Brain microvascular endothelial cell (primary cell): ENCODE data around the gene WSCD2.

Experiments
- DNase-seq: peaks from one replicate; pipeline ENCODE4 v3.0.0-alpha.2; 2020
- H3K27ac ChIP-seq: fragments of 250-450 bp; sonication (Bioruptor Pico); 2 replicates; pipeline ENCODE4 v1.5.1; 2020; ENCODE audit warnings: mild to moderate bottlenecking, moderate library complexity
- H3K27me3 ChIP-seq: fragments of 250-450 bp; sonication (Bioruptor Pico); replicated peaks from 2 replicates; pipeline ENCODE4 v1.5.1; 2020; ENCODE audit warnings: mild to moderate bottlenecking
- H3K36me3 ChIP-seq: fragments of 250-450 bp; sonication (Bioruptor Pico); replicated peaks from 2 replicates; pipeline ENCODE4 v1.5.1; 2020; ENCODE audit warnings: mild to moderate bottlenecking
- H3K4me3 ChIP-seq: 2 replicates; pipeline ENCODE4 v1.5.1; 2011; ENCODE audit warnings: low read depth, mild to moderate bottlenecking, control low read depth, low read length, moderate library complexity
- CTCF ChIP-seq: IDR thresholded peaks from 2 replicates; pipeline ENCODE4 v1.5.1; 2011; ENCODE audit warnings: low read depth, mild to moderate bottlenecking, moderate library complexity, low read length, control low read depth, inconsistent platforms; ENCODE audit errors: missing control alignments
- in situ Hi-C: cut with HindIII; loops from 2 replicates; pipeline ENCODE4 v1.10.0; 2017; ENCODE audit warnings: low sequenced_read_pairs, low pct_ligation_motif_present

The WSCD2 gene

GRCh38 chr12:108125073-108125472 is 4.0 kb upstream of the WSCD2 start:
- H3K27ac ChIP-seq: no peak overlapping the region
- peaks cover 12% of the 10 kb centered on the region for H3K27me3 ChIP-seq
- in situ Hi-C loops: no loop called here
- no peak overlapping the region for H3K4me3 ChIP-seq
- no peaks in the 10 kb centered on the region for H3K36me3 ChIP-seq
- no peak for DNase-seq
- no peak for TF ChIP-seq CTCF

GRCh38 chr12:108126212-108126611 is 2.9 kb upstream of the WSCD2 start:
- Histone ChIP-seq H3K27ac (no peak overlapping the region), H3K4me3 (no peak overlapping the region), H3K36me3 (no peaks in the 10 kb centered on the region), H3K27me3 (peaks cover 12% of the 10 kb centered on the region)
- no peak for DNase-seq
- TF ChIP-seq CTCF: no peak
- in situ Hi-C loops: no loop called here

GRCh38 chr12:108126990-108127501 is 2.0 kb upstream of the WSCD2 start:
- TF ChIP-seq CTCF: no peak
- DNase-seq: no peak
- Histone ChIP-seq H3K36me3 (no peaks in the 10 kb centered on the region), H3K27ac (no peak overlapping the region), H3K27me3 (peaks cover 12% of the 10 kb centered on the region), H3K4me3 (no peak overlapping the region)
- in situ Hi-C loops: no loop called here

GRCh38 chr12:108127654-108128053 is 1.4 kb upstream of the WSCD2 start:
- DNase-seq: no peak
- in situ Hi-C loops: no loop called here
- no peak for TF ChIP-seq CTCF
- Histone ChIP-seq H3K27ac (no peak overlapping the region), H3K36me3 (no peaks in the 10 kb centered on the region), H3K27me3 (peaks cover 12% of the 10 kb centered on the region), H3K4me3 (no peak overlapping the region)

- TF ChIP-seq CTCF: no peak
- in situ Hi-C loops: no loop called here
- H3K4me3 ChIP-seq: no peak overlapping the region
- DNase-seq: no peak
- peaks cover 12% of the 10 kb centered on the region for H3K27me3 ChIP-seq
- no peak overlapping the region for H3K27ac ChIP-seq
- no peaks in the 10 kb centered on the region for H3K36me3 ChIP-seq
These were observed 669 bp upstream of the WSCD2 start for GRCh38 chr12:108128221-108129016.

- Histone ChIP-seq H3K27me3 (peaks cover 12% of the 10 kb centered on the region), H3K36me3 (no peaks in the 10 kb centered on the region), H3K27ac (no peak overlapping the region), H3K4me3 (no peak overlapping the region)
- in situ Hi-C loops: no loop called here
- no peak for TF ChIP-seq CTCF
- no peak for DNase-seq
These were observed 1.9 kb downstream of the WSCD2 start for GRCh38 chr12:108131035-108131434.
